ENCODE measurements around the gene LRRC18. TPM values are rescaled to one million over a fixed set of nuclear protein-coding genes. Genes with fewer than 3 reads are reported as not detected.

The LRRC18 gene
- total and polyA plus RNA-seq, 2 of the 13 experiments (the other 11 are each of a cell fraction or from before 2014, with no cell fraction given): not detected

GRCh38 chr10:48887982-48888381, 51.7 kb downstream of the LRRC18 start (continued):
- TF ChIP-seq FUBP1 (CRISPR knock-in tag; IDR thresholded peaks at IDR 0.05; ENCODE audit: borderline replicate concordance): no peak
- no peak for TF ChIP-seq MLX (CRISPR knock-in tag; IDR thresholded peaks at IDR 0.05)
- TF ChIP-seq GPN1 (CRISPR knock-in tag; IDR thresholded peaks at IDR 0.05; ENCODE audit: borderline replicate concordance): no peak
- TF ChIP-seq HNRNPK (IDR thresholded peaks at IDR 0.05; ENCODE audit: low read depth, low read length, poor library complexity, severe bottlenecking): peak; percentile 89
- TF ChIP-seq ZNF639 (CRISPR knock-in tag; conservative IDR thresholded peaks at IDR 0.05): no peak
- TF ChIP-seq PCBP1 (IDR thresholded peaks at IDR 0.05; ENCODE audit: borderline replicate concordance, low read depth, low read length): 0 out of 2 replicates have a peak, but pooled peaks have one; percentile 49
- no peak for TF ChIP-seq NFKBIZ (CRISPR knock-in tag; IDR thresholded peaks at IDR 0.05)
- no peak for TF ChIP-seq ZMYM2 (CRISPR knock-in tag; IDR thresholded peaks at IDR 0.05)

- Histone ChIP-seq H3K36me3 (replicated peaks in 1 of 2; ENCODE audit: control insufficient read depth in 1 of 2, insufficient read depth in 2 of 2, low read length in 2 of 2) (no peaks in the 10 kb centered on the region), H4K20me1 (ENCODE audit: insufficient read depth, low read length) (no peaks in the 10 kb centered on the region), H3K79me2 (ENCODE audit: insufficient read depth, low read length) (no peaks in the 10 kb centered on the region), H3K9ac (ENCODE audit: insufficient read depth, low read depth, low read length) (no peak overlapping the region), H3K4me1 (ENCODE audit: insufficient read depth, low read length) (no peaks in the 10 kb centered on the region), H3K9me3 (ENCODE audit: low read length) (no peaks in the 10 kb centered on the region), H3K27me3 (ENCODE audit: control insufficient read depth in 1 of 2, insufficient read depth in 2 of 2, low read length in 2 of 2) (no peaks in the 10 kb centered on the region), H3K4me3 (replicated peaks in 1 of 3; ENCODE audit: insufficient read depth in 1 of 3, low read depth in 2 of 3, low read length in 3 of 3) (no peak overlapping the region), H3K4me2 (ENCODE audit: low read depth, low read length) (no peak overlapping the region), H2AFZ (ENCODE audit: low read length) (no peak overlapping the region), H3K27ac (ENCODE audit: extremely low read length, insufficient read depth, low read length) (no peak overlapping the region)
- BruUV-seq (replicated peaks): no TSS peak
- peak; percentile 3 for DNase-seq (ENCODE audit: low spot score)
- POLR2A ChIA-PET: no interaction called here
- intact Hi-C loops (cut with micrococcal nuclease; ENCODE audit: unreplicated experiment): no loop called here
- no peak for FAIRE-seq
- 0% methylated on average over 2 of the region's 2 CpGs for WGBS (ENCODE audit: low lambda C conversion rate)
- in situ Hi-C loops (cut with HindIII; ENCODE audit: extremely low pct_ligation_motif_present, low pct_unique_long_range_greater_than_20kb): loop anchor here (10.0 kb wide), 1 partner anchor 279 kb away; no protein-coding TSS in a partner anchor
- ATAC-seq: peak; percentile 58; the same call in 2 of the 3 replicates
- CTCF ChIA-PET (ENCODE audit: low intra/inter-chr PET ratio, low total read pairs): no interaction called here
- no peak for TF ChIP-seq NFYC (CRISPR knock-in tag; IDR thresholded peaks at IDR 0.05)
- TF ChIP-seq CTCF (CRISPR knock-in tag; IDR thresholded peaks at IDR 0.05): peak; percentile 51
- TF ChIP-seq FOXO1 (CRISPR knock-in tag; IDR thresholded peaks at IDR 0.05): no peak
- TF ChIP-seq STAG1 (CRISPR knock-in tag; IDR thresholded peaks at IDR 0.05): peak; percentile 48; the same call in 1 of the 2 replicates
These were observed 54.3 kb downstream of the LRRC18 start for GRCh38 chr10:48885376-48885775.
